IgD-negative memory B cell (primary cell): Measurements from ENCODE around the gene LILRA6. TPM values are rescaled to one million over a fixed set of nuclear protein-coding genes. Genes with fewer than 3 reads are reported as not detected.
"Not testable (repeated sequence)": the region's sequence is repeated elsewhere in the genome, so short reads cannot be mapped to it uniquely, and the experiment has no call there.

Source experiments
- H3K27ac Mint-ChIP-seq, 3 donors: one replicate each; pipeline ENCODE4 v1.8.0; 2020 to 2022; ENCODE audit warnings: mild to moderate bottlenecking in 3 of 3, mixed read lengths in 3 of 3, moderate library complexity in 1 of 3
- H3K27me3 Mint-ChIP-seq: one replicate; pipeline ENCODE4 v1.8.0; 2021; ENCODE audit warnings: mixed read lengths
- H3K36me3 Mint-ChIP-seq: one replicate; pipeline ENCODE4 v1.8.0; 2020; ENCODE audit warnings: mild to moderate bottlenecking, mixed read lengths
- H3K4me1 Mint-ChIP-seq, 3 donors: one replicate each; pipeline ENCODE4 v1.8.0; 2020 to 2022; ENCODE audit warnings: mixed read lengths in 3 of 3, mild to moderate bottlenecking in 1 of 3
- H3K4me3 Mint-ChIP-seq, 4 donors: one replicate each; pipeline ENCODE4 v1.8.0; 2020 to 2022; ENCODE audit warnings: mild to moderate bottlenecking in 4 of 4, mixed read lengths in 4 of 4, moderate library complexity in 3 of 4
- H3K9me3 Mint-ChIP-seq, 3 donors: one replicate each; pipeline ENCODE4 v1.8.0; 2020 to 2021; ENCODE audit warnings: mixed read lengths in 3 of 3, mild to moderate bottlenecking in 1 of 3
- polyA plus RNA-seq: library from polyadenylated mRNA; unstranded; fragments of 300-500 nt; fragmentation: Illumina TruSeq; gene quantifications from one replicate; pipeline ENCODE4 v1.2.3, GENCODE V29; 2021

LILRA6 gene
- polyA plus RNA-seq, 1 donor from 2014 or later: 0.18 TPM

DNA sequence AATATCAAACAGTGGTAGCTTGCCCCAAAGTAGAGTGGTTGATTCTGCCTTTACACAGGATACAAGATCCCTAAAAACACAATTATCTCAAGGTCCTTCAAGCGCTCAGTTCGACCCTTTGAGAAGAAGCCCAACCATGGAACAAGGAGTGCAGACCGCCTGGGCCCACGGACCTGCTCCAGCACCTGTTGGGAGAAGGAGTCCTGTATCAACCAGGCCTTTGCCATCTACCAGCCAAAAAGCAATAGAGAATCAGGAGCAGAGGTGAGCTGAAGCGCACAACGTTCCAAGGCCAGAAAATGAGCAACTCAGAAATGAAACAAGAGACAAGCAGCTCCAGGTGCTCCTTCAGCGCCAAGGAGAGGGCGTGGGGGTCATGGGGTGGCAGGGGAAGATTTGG lies 13.4 kb downstream of the LILRA6 start:
- Mint-ChIP-seq H3K4me3 (no peak overlapping the region), H3K27me3 (peaks cover 27% of the 10 kb centered on the region), H3K9me3 (peaks cover 0 to 3% (median 2%) of the 10 kb centered on the region in 3 donors)

DNA sequence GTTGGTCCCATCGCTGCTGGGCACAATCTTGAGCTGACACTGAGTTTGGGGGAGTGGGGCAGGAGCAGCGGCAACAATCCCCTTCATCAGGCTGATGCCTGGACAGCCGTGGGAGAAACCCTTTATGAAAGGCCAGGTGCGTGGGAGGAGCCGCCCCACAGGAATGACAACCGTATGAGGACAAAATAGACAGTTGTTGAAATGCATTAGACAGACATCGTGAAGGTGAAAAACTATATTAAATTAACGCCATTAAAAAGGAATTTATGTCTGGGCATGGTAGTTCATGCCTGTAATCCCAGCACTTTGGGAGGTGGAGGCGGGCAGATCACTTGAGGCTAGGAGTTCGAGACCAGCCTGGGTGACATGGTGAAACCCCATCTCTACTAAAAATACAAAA lies 18.0 kb downstream of the LILRA6 start:
- peaks cover 24% of the 10 kb centered on the region for H3K27me3 Mint-ChIP-seq
- H3K36me3 Mint-ChIP-seq, H3K27ac Mint-ChIP-seq, H3K4me1 Mint-ChIP-seq, H3K4me3 Mint-ChIP-seq, H3K9me3 Mint-ChIP-seq: not testable (repeated sequence)

More for the DNA sequence above, 13.4 kb downstream of the LILRA6 start:
- Mint-ChIP-seq H3K4me1 (peaks cover 0 to 3% (median 2%) of the 10 kb centered on the region in 3 donors), H3K36me3 (no peaks in the 10 kb centered on the region), H3K27ac (no peak overlapping the region)

DNA sequence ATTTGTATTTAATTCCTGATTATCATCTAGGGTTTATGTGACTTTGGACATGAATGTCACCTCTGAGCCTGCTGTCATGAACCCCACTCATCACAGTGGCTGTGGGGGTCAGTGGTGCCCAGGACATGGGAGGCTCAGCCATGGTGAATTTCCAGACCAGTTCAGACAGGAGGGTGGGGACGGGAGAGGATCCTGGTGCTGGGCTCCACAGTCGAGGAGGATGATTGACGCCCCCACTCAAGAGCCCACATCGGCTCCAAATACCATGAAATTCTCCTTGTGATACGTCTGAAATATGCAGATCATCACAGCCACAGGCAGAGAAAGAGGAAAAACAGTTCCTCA lies 18.7 kb downstream of the LILRA6 start:
- H3K4me3 Mint-ChIP-seq, H3K4me1 Mint-ChIP-seq: not testable (repeated sequence)

DNA sequence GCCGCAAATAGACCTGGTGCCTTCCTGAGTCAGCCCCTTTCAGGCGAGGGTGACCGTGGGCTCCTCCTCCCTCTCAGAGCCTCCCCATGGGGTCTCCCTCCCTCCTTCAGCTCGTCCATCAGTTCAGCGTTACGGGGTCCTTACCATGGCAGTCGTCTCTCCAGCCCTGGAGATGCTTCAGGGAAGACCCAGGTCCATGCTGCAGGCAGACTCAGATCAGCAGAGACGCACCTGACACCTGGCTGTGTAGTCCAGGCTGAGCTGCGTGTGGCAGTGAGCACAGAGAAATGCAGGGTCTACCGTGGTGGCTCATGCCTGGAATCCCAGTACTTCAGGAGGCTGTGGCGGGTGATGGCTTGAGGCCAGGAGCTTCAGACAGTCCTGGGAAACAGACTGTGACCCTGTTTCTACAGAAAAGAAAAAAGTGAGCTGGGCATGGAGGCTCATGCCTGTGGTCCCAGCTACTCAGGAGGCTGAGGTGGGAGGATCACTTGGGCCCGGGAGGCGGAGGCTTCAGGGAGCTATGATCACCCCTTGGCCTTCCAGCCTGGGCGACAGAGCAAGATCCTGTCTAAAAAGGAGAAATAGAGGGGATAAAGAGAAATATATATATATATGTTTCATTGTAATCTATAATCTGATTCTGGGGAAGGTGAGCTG lies 19.2 kb downstream of the LILRA6 start:
- not testable (repeated sequence) for H3K27ac Mint-ChIP-seq, H3K9me3 Mint-ChIP-seq, H3K36me3 Mint-ChIP-seq, H3K4me3 Mint-ChIP-seq, H3K4me1 Mint-ChIP-seq
- peaks cover 17% of the 10 kb centered on the region for H3K27me3 Mint-ChIP-seq

More for the DNA sequence above, 18.7 kb downstream of the LILRA6 start:
- H3K27me3 Mint-ChIP-seq: peaks cover 21% of the 10 kb centered on the region
- H3K9me3 Mint-ChIP-seq, H3K36me3 Mint-ChIP-seq, H3K27ac Mint-ChIP-seq: not testable (repeated sequence)

DNA sequence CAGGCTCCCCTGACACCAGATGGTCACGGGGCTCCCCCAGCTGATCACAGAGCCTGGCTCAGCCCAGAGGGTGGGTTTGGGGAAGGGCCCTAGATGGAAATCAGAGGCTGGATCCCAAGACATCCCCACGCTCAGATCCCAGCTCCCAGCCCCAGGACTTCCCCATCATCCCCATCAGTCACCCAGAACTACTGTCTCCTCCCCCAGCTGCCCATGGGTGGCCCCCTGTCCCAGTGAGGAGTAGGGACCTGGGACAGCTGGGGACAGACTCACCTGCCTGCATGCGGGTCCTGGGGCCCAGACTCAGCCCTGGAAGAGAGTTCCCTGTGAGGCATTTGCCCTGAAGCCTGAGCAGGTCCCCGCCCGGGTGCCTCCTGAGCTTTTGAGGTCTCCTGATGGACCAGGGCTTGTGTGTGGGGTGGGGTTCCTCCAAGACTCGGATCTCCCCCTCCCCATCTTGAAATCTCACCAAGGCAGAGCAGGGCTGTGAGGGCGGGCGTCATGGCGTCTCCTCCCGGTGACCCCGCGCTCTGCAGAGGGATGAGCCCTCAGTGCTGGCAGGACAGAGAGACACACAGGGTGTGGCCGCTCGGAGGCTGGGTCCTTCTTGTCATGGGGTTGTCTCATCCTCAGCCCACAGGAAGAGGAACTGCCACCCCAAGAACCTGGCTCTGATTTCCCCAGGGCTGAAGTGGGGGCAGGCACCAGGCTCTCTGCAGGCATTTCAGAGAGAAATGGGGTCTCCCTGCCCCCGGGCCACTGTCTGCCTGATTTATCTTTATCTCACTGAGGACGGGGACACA lies 19.9 kb downstream of the LILRA6 start, which contains the start of gene LILRB3:
Gene LILRB3, minus strand, starts transcription at position 534 of the 803 bp plus-strand sequence. Its CDS starts 31 bp downstream, at position 503.
- H3K4me3 Mint-ChIP-seq, H3K9me3 Mint-ChIP-seq, H3K27ac Mint-ChIP-seq, H3K4me1 Mint-ChIP-seq, H3K36me3 Mint-ChIP-seq: not testable (repeated sequence)
- H3K27me3 Mint-ChIP-seq: peaks cover 13% of the 10 kb centered on the region

DNA sequence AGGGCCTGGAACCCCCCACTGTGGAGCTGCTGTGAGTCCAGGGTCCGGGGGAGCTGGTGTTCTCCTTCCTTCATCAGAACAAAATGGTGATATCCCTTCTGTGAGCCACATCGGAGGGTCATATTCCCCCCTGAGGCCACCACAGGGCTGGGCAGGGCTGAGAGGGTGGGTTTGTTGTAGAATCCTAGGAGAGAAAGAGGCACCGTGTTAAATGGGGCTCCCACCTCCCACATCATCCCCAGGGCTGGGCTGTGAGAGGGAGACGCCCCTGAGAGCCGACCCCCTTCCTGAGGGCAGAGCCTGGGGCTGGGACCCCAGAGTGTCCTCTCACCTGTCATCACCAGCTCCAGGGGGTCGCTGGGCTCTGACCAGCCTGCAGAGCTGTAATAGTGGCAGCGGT lies 20.6 kb downstream of the LILRA6 start:
- not testable (repeated sequence) for H3K27ac Mint-ChIP-seq, H3K9me3 Mint-ChIP-seq, H3K36me3 Mint-ChIP-seq, H3K4me1 Mint-ChIP-seq, H3K4me3 Mint-ChIP-seq
- peaks cover 13% of the 10 kb centered on the region for H3K27me3 Mint-ChIP-seq

DNA sequence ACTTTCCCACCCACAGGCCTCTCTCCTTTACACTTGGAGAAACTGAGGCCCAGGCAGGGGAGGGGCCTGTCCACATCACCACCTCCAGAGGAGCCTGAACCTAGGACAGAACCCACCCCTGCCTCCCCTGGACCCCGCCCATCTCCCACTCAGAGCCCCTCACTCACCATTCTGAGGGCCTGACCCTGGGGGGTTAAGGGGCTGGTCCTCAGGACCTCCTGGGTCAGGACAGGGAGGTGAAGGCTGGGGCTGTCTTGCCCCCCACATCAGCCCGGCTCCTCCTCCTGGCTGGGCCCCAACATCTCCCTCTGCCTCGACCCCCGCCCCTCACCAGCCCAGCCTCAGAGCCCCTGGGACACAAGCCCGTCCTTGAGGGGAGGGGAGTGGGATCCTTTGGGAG lies 22.9 kb downstream of the LILRA6 start:
- not testable (repeated sequence) for H3K4me1 Mint-ChIP-seq, H3K27ac Mint-ChIP-seq, H3K9me3 Mint-ChIP-seq, H3K36me3 Mint-ChIP-seq, H3K4me3 Mint-ChIP-seq
- H3K27me3 Mint-ChIP-seq: peaks cover 13% of the 10 kb centered on the region

DNA sequence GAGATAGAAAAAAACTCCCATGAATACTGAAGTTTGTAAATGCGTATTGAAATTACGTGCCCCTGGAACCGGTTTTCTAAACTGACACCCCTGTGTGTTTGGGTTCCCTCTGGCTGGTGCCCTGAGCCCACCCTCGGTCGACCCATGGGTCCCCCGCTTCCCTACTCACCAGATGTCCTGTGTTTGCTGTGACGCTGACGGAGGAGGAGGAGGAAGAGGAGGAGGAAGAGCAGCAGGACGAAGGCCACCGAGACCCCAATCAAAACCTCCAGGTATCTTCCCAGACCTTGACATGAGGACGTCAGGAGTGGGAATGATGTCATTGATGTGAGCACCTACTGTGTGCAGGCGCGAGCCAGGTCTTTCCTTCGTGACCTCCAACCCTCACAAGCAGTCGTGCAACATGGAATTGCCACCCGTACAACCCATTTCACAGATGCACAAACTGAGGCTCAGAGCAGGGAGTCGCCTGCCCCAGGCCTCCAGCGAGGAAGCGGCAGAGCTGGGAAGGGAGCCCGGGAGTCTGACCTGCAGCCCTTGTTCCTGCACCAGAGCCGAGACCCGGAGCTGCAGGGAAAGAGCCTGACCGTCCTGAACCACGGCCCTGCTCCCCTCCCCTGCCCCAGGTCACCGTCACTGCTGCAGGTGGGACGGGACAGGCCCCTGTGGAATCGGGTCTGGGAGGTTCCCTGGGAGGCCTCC lies 23.5 kb downstream of the LILRA6 start:
- H3K36me3 Mint-ChIP-seq: no peaks in the 10 kb centered on the region
- H3K9me3 Mint-ChIP-seq: peaks cover 0 to 1% (median 1%) of the 10 kb centered on the region in 3 donors
- H3K27ac Mint-ChIP-seq: no peak overlapping the region
- peaks cover 13% of the 10 kb centered on the region for H3K27me3 Mint-ChIP-seq
- H3K4me1 Mint-ChIP-seq: peaks cover 0 to 4% (median 3%) of the 10 kb centered on the region in 3 donors
- H3K4me3 Mint-ChIP-seq: no peak overlapping the region

DNA sequence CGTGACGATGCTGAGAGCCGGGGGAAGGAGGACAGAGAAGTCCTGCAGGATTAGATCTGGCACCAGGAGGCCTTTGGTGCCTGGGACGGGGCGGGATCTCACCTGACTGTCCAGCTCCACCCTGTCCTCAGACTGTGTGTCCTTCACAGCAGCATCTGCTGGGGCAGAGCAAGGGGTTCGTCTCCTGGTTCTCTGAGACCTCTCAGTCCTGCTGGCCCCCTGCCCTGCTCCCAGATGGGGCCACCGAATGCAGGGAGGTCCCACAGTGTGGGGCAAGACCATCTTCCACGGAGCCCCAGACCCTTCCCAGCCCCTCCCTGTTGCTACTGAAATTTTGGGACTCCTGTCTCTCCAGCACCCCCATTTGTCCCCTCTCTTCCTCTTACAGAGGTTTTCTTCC lies 24.3 kb downstream of the LILRA6 start:
- Mint-ChIP-seq H3K4me3 (no peak overlapping the region), H3K9me3 (peaks cover 0 to 3% (median 1%) of the 10 kb centered on the region in 3 donors), H3K36me3 (no peaks in the 10 kb centered on the region), H3K27ac (no peak overlapping the region), H3K4me1 (peaks cover 0 to 2% (median 1%) of the 10 kb centered on the region in 3 donors), H3K27me3 (peaks cover 6% of the 10 kb centered on the region)

DNA sequence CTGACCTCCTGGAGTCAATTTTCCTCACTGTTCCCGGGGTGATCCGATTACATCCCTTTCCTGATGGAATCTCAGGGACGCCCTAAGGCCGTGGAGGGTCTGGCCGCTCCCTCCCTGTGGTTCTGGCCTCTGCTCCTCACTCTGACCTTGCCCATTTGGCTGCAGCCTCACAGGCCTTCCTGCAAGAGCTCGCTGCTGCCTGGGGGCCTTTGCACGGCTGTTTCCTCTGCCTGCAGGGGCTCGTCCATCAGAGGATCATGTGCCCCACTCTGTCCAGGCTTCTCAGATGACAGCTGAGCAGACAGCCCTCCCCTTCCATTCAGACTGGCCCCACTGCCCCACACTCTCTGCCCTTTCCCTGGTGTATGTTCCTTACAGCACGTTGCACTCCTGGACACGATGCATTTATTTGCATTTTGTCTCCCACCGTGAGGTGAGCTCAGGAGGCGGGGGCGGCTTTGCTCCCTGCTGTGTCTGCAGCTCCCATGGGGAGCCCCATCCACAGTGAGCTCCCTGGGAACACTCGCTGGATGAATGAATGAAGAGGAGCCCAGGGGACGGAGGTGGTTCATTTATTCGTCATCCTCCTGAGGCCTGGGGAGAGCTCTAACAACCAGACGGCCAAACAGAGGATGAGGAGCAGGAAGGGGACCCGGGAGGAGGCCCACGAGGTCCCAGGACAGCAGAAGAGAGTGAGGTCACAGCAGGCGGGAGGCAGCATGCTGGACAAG lies 24.9 kb downstream of the LILRA6 start:
- not testable (repeated sequence) for H3K36me3 Mint-ChIP-seq, H3K4me3 Mint-ChIP-seq, H3K27ac Mint-ChIP-seq, H3K4me1 Mint-ChIP-seq, H3K27me3 Mint-ChIP-seq, H3K9me3 Mint-ChIP-seq

DNA sequence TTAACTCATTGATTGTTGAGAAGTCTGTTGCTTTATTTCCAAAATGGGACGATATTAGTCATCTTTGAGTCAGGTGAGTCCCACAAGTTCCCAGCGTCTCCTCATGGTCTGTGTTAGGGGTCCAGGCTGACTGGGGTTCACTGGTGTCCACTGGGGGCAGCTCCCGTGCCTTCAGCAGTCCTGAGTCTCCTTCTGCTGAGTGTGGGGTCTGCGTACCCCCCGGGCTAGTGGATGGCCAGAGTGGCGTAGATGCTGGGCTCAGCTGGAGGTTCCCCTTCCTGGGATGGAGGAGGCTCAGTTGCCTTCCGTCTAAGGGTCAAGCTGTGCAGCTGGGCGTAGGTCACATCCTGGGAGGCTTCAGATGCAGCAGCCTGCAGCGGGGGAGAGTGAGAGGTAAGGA lies 25.7 kb downstream of the LILRA6 start:
- H3K27ac Mint-ChIP-seq: no peak overlapping the region
- peaks cover 0 to 3% (median 1%) of the 10 kb centered on the region in 3 donors for H3K9me3 Mint-ChIP-seq
- peaks cover 2% of the 10 kb centered on the region for H3K27me3 Mint-ChIP-seq

DNA sequence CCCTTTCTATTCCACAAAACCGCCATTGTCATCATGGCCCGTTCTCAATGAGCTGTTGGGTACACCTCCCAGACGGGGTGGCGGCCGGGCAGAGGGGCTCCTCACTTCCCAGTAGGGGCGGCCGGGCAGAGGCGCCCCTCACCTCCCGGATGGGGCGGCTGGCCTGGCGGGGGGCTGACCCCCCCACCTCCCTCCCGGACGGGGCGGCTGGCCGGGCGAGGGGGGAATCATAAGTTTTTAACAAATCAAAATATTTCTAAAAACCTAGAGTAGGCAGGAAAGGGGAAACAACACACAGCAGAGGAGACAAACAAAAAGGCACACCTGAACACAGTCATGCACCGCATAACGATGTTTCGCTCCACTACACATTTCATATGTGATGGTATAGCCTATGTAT lies 27.9 kb downstream of the LILRA6 start:
- H3K36me3 Mint-ChIP-seq, H3K9me3 Mint-ChIP-seq, H3K27me3 Mint-ChIP-seq, H3K27ac Mint-ChIP-seq, H3K4me3 Mint-ChIP-seq: not testable (repeated sequence)
- peaks cover 5 to 12% (median 8%) of the 10 kb centered on the region in 3 donors for H3K4me1 Mint-ChIP-seq

More for the DNA sequence above, 25.7 kb downstream of the LILRA6 start:
- Mint-ChIP-seq H3K4me3 (peak overlapping the region in 1 of 4 donors; percentile 54), H3K4me1 (peaks cover 0 to 1% (median 0%) of the 10 kb centered on the region in 3 donors), H3K36me3 (peaks cover 1% of the 10 kb centered on the region)

DNA sequence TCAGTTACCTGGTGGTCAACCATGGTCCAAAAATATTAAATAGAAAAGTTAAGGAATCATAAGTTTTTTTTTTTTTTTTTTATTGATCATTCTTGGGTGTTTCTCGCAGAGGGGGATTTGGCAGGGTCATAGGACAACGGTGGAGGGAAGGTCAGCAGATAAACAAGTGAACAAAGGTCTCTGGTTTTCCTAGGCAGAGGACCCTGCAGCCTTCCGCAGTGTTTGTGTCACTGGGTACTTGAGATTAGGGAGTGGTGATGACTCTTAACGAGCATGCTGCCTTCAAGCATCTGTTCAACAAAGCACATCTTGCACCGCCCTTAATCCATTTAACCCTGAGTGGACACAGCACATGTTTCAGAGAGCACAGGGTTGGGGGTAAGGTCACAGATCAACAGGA lies 28.4 kb downstream of the LILRA6 start:
- not testable (repeated sequence) for H3K4me3 Mint-ChIP-seq, H3K9me3 Mint-ChIP-seq, H3K27ac Mint-ChIP-seq, H3K36me3 Mint-ChIP-seq, H3K27me3 Mint-ChIP-seq
- H3K4me1 Mint-ChIP-seq: peaks cover 5 to 12% (median 10%) of the 10 kb centered on the region in 3 donors

DNA sequence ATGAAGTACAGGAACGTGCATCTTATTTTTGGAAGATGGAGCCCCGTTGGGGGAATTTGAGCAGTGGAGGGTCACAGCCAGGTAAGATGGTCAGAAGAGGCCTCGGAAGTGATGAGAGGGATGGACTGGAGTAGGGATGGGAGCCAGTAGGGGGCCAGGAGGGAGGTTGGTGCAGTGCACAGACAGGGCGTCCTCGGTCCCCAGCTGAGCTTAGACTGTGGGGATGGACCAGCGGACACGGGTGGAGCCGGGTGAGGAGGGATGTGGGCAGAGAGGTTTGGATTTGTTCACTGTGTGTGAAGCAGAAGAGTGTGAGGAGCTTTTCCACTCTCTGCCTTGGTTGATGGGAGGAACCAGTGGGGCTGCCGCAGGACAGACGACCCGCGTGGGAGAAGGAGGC lies 31.4 kb downstream of the LILRA6 start:
- H3K27me3 Mint-ChIP-seq: no peaks in the 10 kb centered on the region
- H3K36me3 Mint-ChIP-seq: peaks cover 1% of the 10 kb centered on the region
- peak overlapping the region in 2 of 4 donors; percentile 9 to 10 for H3K4me3 Mint-ChIP-seq
- peak overlapping the region; percentile 7 to 79 (median 73) for H3K27ac Mint-ChIP-seq
- H3K4me1 Mint-ChIP-seq: peaks cover 24 to 35% (median 25%) of the 10 kb centered on the region in 3 donors
- peaks cover 0 to 3% (median 1%) of the 10 kb centered on the region in 3 donors for H3K9me3 Mint-ChIP-seq
